RWPE2 (cell line): ENCODE measurements around the gene NEXMIF.
"Not testable (repeated sequence)": the region's sequence is repeated elsewhere in the genome, so short reads cannot be mapped to it uniquely, and the experiment has no call there.

ENCODE experiments used
- ATAC-seq: fragments of 200-7000 bp; cut with Tn5 transposase; 3 replicates; pipeline ENCODE4 v1.9.1; 2021; ENCODE audit warnings: low read depth
- DNase-seq: peaks from one replicate; pipeline ENCODE4 v3.0.0-alpha.2; 2020; ENCODE audit warnings: low spot score
- H3K27ac ChIP-seq: fragments of 450-650 bp; 2 replicates; pipeline ENCODE4 v1.5.1; 2017; ENCODE audit warnings: mild to moderate bottlenecking; ENCODE audit not compliant: poor library complexity, severe bottlenecking
- H3K27me3 ChIP-seq: fragments of 250-450 bp; sonication (Bioruptor Pico); 2 replicates; pipeline ENCODE4 v1.5.1; 2021; ENCODE audit warnings: mild to moderate bottlenecking, moderate library complexity; ENCODE audit not compliant: insufficient read depth, poor library complexity, severe bottlenecking
- H3K36me3 ChIP-seq: fragments of 250-450 bp; sonication (Bioruptor Pico); 2 replicates; pipeline ENCODE4 v1.5.1; 2020; ENCODE audit warnings: low read depth, mild to moderate bottlenecking, moderate library complexity
- H3K4me1 ChIP-seq: fragments of 250-450 bp; sonication (Bioruptor Pico); 2 replicates; pipeline ENCODE4 v1.5.1; 2021; ENCODE audit warnings: mild to moderate bottlenecking, moderate library complexity; ENCODE audit not compliant: insufficient read depth, poor library complexity, severe bottlenecking
- H3K4me3 ChIP-seq: fragments of 250-450 bp; sonication (Bioruptor Pico); 2 replicates; pipeline ENCODE4 v1.5.1; 2021; ENCODE audit warnings: mild to moderate bottlenecking, moderate library complexity; ENCODE audit not compliant: severe bottlenecking
- H3K9me3 ChIP-seq: fragments of 250-450 bp; sonication (Bioruptor Pico); 2 replicates; pipeline ENCODE4 v1.5.1; 2021; ENCODE audit warnings: mild to moderate bottlenecking, moderate library complexity; ENCODE audit not compliant: severe bottlenecking
- TF ChIP-seq, protein P1 (sequence below): fragments of 450-650 bp; IDR thresholded peaks from one replicate; pipeline ENCODE4 v1.5.1; 2017; ENCODE audit warnings: mild to moderate bottlenecking, moderate library complexity; ENCODE audit not compliant: poor library complexity, severe bottlenecking

NEXMIF gene

DNA sequence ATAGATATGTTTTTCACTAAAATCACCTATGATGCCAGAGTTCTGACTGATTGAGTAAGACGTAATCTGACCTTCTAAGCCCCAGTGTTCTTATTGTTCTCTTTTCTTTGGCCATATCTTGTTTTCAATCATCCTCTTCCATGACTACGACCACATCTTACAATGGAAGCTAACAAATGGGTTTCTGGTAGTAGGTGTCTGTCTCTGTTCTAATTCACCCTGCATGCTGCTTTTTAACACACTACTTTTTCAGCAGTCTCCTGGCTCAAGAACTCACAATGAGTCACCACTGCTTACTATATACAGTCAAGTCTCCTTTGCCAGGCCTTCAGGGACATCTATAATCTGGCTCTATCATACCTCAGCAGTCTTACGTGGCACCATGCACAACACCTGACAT is 146.1 kb downstream of the NEXMIF start:
- DNase-seq (no peak), ATAC-seq (no peak)
- H3K9me3 ChIP-seq, result no peaks in the 10 kb centered on the region
- no peak overlapping the region for H3K4me3 ChIP-seq
- no peaks in the 10 kb centered on the region for H3K36me3 ChIP-seq
- H3K4me1 ChIP-seq, result no peaks in the 10 kb centered on the region
- no peak overlapping the region for H3K27ac ChIP-seq
- no peaks in the 10 kb centered on the region for H3K27me3 ChIP-seq
- TF ChIP-seq, protein P1, sequence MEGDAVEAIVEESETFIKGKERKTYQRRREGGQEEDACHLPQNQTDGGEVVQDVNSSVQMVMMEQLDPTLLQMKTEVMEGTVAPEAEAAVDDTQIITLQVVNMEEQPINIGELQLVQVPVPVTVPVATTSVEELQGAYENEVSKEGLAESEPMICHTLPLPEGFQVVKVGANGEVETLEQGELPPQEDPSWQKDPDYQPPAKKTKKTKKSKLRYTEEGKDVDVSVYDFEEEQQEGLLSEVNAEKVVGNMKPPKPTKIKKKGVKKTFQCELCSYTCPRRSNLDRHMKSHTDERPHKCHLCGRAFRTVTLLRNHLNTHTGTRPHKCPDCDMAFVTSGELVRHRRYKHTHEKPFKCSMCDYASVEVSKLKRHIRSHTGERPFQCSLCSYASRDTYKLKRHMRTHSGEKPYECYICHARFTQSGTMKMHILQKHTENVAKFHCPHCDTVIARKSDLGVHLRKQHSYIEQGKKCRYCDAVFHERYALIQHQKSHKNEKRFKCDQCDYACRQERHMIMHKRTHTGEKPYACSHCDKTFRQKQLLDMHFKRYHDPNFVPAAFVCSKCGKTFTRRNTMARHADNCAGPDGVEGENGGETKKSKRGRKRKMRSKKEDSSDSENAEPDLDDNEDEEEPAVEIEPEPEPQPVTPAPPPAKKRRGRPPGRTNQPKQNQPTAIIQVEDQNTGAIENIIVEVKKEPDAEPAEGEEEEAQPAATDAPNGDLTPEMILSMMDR, result no peak

DNA sequence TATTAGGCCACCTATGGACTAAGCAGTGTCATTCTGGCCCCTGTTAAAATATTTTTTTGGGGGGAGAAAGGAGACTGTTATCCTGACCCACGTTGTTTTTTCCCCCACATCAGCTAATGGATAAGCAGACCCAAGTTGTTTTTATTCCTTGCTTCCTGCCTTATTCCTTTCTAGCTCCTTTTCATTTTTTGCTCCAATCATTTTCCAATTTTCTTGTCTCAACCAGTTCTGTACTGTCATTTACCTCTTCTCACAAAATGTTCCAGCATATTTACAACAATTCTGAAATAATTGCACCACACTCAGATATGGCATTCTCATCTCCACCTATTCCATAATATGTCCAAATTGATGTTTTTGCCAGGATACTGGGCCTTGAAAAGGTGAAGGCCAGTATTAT is 150.3 kb downstream of the NEXMIF start:
- DNase-seq (no peak), ATAC-seq (no peak)
- Histone ChIP-seq H3K4me3 (no peak overlapping the region), H3K27ac (no peak overlapping the region), H3K36me3 (no peaks in the 10 kb centered on the region), H3K4me1 (no peaks in the 10 kb centered on the region), H3K9me3 (no peaks in the 10 kb centered on the region), H3K27me3 (no peaks in the 10 kb centered on the region)
- TF ChIP-seq, protein P1, result no peak

DNA sequence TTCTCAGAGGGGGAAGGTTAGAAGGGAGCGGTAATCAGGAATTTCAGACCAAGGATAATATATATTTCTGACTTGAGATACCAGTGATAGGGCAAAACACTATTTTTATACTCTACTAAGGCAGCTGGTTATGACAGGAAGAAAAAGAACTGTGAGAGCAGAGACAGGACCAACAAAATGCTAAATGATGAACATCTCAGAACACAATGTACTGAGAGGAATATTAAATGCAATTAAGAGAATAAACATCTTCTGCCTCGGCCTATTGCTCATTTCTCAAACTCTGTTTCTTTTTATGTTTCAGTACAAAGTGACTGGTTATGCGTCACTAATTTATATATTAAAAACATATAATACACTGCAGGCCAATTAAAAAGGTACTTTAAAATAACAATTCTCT is 188.8 kb downstream of the NEXMIF start:
- TF ChIP-seq, protein P1, result no peak
- Histone ChIP-seq H3K36me3 (no peaks in the 10 kb centered on the region), H3K4me1 (no peaks in the 10 kb centered on the region), H3K27ac (no peak overlapping the region), H3K9me3 (no peaks in the 10 kb centered on the region), H3K4me3 (no peak overlapping the region), H3K27me3 (no peaks in the 10 kb centered on the region)
- ATAC-seq (no peak), DNase-seq (no peak)

DNA sequence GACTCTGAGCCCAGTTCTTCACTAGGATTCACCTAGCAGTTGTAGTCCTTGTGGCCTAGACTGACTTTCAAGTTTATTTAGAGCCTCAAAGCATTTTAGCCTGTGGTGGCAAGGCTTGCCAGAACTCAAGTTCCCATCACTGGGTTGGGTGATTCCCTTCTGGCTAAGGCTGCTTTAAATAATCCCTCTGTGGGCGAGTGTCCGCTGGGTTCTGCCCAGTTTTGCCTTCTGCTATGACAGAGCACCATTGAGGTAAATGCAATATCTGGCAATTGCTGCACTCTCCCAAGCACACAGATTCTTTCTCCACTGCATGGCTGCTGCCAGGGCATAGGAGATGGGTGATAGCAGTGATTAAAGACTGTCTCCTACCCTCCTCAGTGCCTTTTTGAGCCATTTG is 220.0 kb downstream of the NEXMIF start:
- no peaks in the 10 kb centered on the region for H3K9me3 ChIP-seq
- no peaks in the 10 kb centered on the region for H3K36me3 ChIP-seq
- ATAC-seq, result no peak
- TF ChIP-seq, protein P1, result no peak
- no peak overlapping the region for H3K4me3 ChIP-seq
- no peaks in the 10 kb centered on the region for H3K27me3 ChIP-seq
- no peak overlapping the region for H3K27ac ChIP-seq
- DNase-seq, result no peak
- H3K4me1 ChIP-seq, result no peaks in the 10 kb centered on the region

DNA sequence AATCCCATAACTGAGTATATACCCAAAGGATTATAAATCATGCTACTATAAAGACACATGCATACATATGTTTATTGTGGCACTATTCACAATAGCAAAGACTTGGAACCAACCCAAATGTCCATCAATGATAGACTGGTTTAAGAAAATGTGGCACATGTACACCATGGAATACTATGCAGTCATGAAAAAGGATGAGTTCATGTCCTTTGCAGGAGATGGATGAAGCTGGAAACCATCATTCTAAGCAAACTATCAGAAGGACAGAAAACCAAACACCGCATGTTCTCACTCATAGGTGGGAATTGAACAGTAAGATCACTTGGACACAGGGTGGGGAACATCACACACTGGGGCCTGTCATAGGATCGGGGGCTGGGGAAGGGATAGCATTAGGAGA is 223.9 kb downstream of the NEXMIF start:
- H3K27ac ChIP-seq, H3K36me3 ChIP-seq, H3K4me1 ChIP-seq, H3K27me3 ChIP-seq, ATAC-seq, DNase-seq, H3K9me3 ChIP-seq, H3K4me3 ChIP-seq: not testable (repeated sequence)

DNA sequence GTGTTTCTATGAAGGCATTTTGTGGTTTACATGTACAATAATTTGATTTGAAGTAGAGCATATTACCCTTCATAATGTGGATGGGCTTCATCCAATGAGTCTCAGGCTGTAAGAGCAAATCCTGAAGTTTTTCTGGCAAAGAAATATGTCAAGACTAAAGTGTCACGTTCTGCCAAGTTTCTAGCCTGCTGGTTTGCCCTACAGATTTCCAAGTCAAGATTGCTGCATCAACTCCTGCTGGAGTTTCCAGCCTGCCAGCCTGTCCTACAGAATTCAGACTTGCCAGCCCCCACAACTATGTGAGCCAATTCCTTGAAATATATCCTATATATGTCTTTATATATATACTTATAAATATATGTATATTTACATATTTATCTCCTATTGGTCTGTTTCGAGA is 240.8 kb downstream of the NEXMIF start:
- no peaks in the 10 kb centered on the region for H3K27me3 ChIP-seq
- H3K27ac ChIP-seq, result no peak overlapping the region
- H3K4me3 ChIP-seq, result no peak overlapping the region
- DNase-seq, result no peak
- H3K36me3 ChIP-seq, result no peaks in the 10 kb centered on the region
- no peaks in the 10 kb centered on the region for H3K4me1 ChIP-seq
- ATAC-seq, result no peak
- H3K9me3 ChIP-seq, result no peaks in the 10 kb centered on the region
- TF ChIP-seq, protein P1, result no peak
